Right lobe of liver (tissue), 6 donors: Measurements from ENCODE around the gene LDLRAD4. TPM values are rescaled to one million over a fixed set of nuclear protein-coding genes. Genes with fewer than 3 reads are reported as not detected.

Experiments used
- ATAC-seq, 4 donors: fragments of 200-7000 bp; cut with Tn5 transposase; one replicate each; pipeline ENCODE4 v1.9.1; 2020; ENCODE audit warnings: mild to moderate bottlenecking in 4 of 4, moderate library complexity in 4 of 4
- DNase-seq, 3 donors: peaks; one replicate each; pipeline ENCODE4 v3.0.0-alpha.2; 2020
- H3K27ac ChIP-seq, 3 donors: fragments of 200-600 bp; one replicate each; pipeline ENCODE4 v1.8.0; 2022
- H3K27me3 ChIP-seq, 2 donors: fragments of 200-600 bp; one replicate each; pipeline ENCODE4 v1.8.0; 2022
- H3K36me3 ChIP-seq, 4 donors: fragments of 200-600 bp; sonication (generic) in 1 of 4; one replicate each; pipeline versions ENCODE4 v1.5.1 to v1.8.0; 2017 to 2022; ENCODE audit warnings: control low read depth in 1 of 4
- H3K4me1 ChIP-seq, 4 donors: fragments of 200-600 bp; sonication (generic) in 1 of 4; one replicate each; pipeline versions ENCODE4 v1.5.1 to v1.8.0; 2017 to 2022; ENCODE audit warnings: control low read depth in 1 of 4
- H3K4me3 ChIP-seq, 3 donors: fragments of 200-600 bp; one replicate each; pipeline ENCODE4 v1.8.0; 2022
- H3K9me3 ChIP-seq, 4 donors: fragments of 200-600 bp; sonication (generic) in 1 of 4; one replicate each; pipeline versions ENCODE4 v1.5.1 to v1.8.0; 2017 to 2022; ENCODE audit warnings: control low read depth in 1 of 4
- POLR2A ChIP-seq: fragments of 450-650 bp; IDR thresholded peaks from one replicate; pipeline ENCODE4 v1.6.1; 2017; ENCODE audit warnings: antibody characterized with exemption, mild to moderate bottlenecking
- WGBS: methylation state at CpG from one replicate; pipeline ENCODE4 v1.1.6; 2018; ENCODE audit warnings: low coverage, low lambda C conversion rate; ENCODE audit not compliant: insufficient coverage; ENCODE audit errors: missing lambda C conversion rate; 5-methylcytosine and 5-hydroxymethylcytosine counted together
- intact Hi-C, 2 donors: fragments of 100-400 bp; cut with DNase I; formaldehyde crosslinking; loops; one replicate each; pipeline versions ENCODE4 v1.11.2 to v1.14.1; 2022
- total RNA-seq, 6 experiments: library from RNA; depleted of rRNA in 2 of 6; stranded (reverse); fragments of >200 nt in 2 of 6; fragmentation: NEBNext Ultra II Directional in 3 of 6; extraction: Animal tissue kit (Norgen Biotek cat#: 25700) in 3 of 6; gene quantifications; one replicate each; pipeline versions ENCODE4 v1.1.0 to v1.2.4, GENCODE V29; 2016 to 2023
- TF ChIP-seq, protein P1 (sequence below), 4 donors: fragments of 200-600 bp in 3 of 4; fragments of 450-650 bp in 1 of 4; IDR thresholded peaks; one replicate each; pipeline versions ENCODE4 v1.5.1 to v1.8.0; 2016 to 2022; ENCODE audit warnings: antibody characterized with exemption in 4 of 4, mild to moderate bottlenecking in 2 of 4
- donor health status: DM: no; HTN: yes; CAD: no.
- donor health status: DM: no; HTN: no; CAD: no.
- donor health status: DM: no; HTN: no; CAD: no.
- donor health status: DM: no; HTN: yes; CAD: no.
- donor health status: DM: no; HTN: yes; CAD: no.

The LDLRAD4 gene
- total RNA-seq, 6 experiments from 2014 or later, result 10.6 to 66.4 (median 18.7) TPM

DNA sequence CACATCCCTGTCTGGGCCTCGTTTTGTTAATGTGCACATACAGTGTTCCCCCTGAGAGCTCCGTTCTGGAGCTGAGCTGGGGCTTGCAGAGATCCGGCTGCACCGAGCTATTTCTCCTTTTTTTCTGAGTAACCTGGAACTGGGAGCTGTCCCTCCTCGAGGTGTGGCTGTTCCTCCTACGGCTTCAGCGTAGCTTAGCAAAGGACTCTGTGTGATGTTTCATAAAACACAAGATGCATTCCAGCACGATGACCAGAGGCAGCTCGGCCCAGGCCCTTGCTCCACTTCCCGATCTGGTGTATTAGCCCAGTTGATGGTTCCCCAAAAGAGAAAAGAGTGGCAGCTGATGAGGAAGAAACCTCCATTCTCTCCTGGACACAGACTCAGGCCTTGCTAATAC, 404.8 kb downstream of the LDLRAD4 start:
- ATAC-seq (peak in 3 of 4 donors; percentile 10 to 53 (median 43)), DNase-seq (no peak)
- Histone ChIP-seq H3K27ac (no peak overlapping the region), H3K36me3 (peaks cover 0 to 9% (median 1%) of the 10 kb centered on the region in 4 donors), H3K27me3 (no peaks in the 10 kb centered on the region), H3K4me3 (no peak overlapping the region), H3K9me3 (no peaks in the 10 kb centered on the region), H3K4me1 (no peaks in the 10 kb centered on the region)
- TF ChIP-seq POLR2A, result no peak
- TF ChIP-seq, protein P1, sequence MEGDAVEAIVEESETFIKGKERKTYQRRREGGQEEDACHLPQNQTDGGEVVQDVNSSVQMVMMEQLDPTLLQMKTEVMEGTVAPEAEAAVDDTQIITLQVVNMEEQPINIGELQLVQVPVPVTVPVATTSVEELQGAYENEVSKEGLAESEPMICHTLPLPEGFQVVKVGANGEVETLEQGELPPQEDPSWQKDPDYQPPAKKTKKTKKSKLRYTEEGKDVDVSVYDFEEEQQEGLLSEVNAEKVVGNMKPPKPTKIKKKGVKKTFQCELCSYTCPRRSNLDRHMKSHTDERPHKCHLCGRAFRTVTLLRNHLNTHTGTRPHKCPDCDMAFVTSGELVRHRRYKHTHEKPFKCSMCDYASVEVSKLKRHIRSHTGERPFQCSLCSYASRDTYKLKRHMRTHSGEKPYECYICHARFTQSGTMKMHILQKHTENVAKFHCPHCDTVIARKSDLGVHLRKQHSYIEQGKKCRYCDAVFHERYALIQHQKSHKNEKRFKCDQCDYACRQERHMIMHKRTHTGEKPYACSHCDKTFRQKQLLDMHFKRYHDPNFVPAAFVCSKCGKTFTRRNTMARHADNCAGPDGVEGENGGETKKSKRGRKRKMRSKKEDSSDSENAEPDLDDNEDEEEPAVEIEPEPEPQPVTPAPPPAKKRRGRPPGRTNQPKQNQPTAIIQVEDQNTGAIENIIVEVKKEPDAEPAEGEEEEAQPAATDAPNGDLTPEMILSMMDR (IDR thresholded peaks at IDR 0.05), result no peak
- WGBS, result 43% methylated on average over 3 of the region's 10 CpGs
- intact Hi-C loops, result no loop called here

DNA sequence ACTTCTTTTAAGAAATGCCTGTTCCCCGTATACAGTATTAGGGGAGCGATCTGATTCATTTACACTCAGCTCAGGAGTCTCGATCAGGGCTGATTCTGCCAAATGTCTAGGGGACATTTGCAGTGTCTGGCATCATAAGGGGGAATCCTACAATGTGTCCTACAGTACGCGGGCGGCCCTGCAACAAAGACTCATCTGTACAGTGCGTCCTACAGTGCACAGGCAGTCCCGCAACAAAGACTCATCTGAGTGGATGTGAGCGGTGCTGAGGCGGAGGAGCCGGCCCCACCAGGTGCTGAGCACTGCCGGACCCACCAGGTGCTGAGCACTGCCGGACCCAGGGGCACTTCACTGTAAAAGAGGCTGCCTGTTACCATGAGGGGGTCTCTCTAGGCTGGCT, 405.3 kb downstream of the LDLRAD4 start:
- DNase-seq (no peak), ATAC-seq (no peak)
- H3K27me3 ChIP-seq, result no peaks in the 10 kb centered on the region
- intact Hi-C loops, result no loop called here
- no peak overlapping the region for H3K4me3 ChIP-seq
- no peak for TF ChIP-seq POLR2A
- TF ChIP-seq, protein P1 (IDR thresholded peaks at IDR 0.05), result no peak
- no peaks in the 10 kb centered on the region for H3K9me3 ChIP-seq
- no peaks in the 10 kb centered on the region for H3K4me1 ChIP-seq
- H3K36me3 ChIP-seq, result peaks cover 0 to 9% (median 1%) of the 10 kb centered on the region in 4 donors
- no peak overlapping the region for H3K27ac ChIP-seq
- WGBS, result 97% methylated on average over 6 of the region's 13 CpGs

DNA sequence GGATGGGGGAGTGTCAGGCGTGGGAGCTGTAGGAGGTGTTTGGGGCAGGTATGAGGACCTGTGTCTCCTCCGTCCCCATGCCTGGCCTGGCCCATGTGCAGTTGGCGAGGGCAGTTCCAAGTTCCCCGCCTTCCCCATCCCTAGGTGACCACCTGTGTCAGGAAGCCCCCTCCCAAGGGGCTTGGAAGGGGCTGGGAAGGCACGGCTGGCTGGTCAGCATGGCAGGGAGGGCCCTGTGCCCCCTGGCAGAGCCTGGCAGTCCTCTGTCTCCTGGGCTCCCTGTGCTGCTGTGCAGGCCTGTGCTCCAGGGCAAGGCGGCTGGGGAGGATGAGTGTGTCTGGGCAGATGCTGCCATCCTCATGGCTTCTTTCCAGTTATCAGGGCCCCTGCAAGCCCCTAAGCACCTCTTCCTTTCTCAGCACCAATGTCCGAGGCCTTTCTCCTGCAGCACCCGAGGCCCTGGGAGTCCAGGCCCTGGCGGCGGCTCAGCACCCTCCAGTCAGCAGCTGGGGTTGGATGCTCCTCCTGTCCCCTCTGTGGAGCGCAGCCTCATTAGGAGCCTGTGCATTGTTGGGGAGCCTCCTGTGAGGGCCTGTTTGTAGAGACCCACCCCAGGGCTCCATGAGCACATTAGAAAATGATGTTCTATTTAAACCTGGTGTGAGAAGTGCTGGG, 406.1 kb downstream of the LDLRAD4 start:
- intact Hi-C loops, result no loop called here
- no peak for DNase-seq
- WGBS, result 100% methylated on average over 1 of the region's 11 CpGs

DNA sequence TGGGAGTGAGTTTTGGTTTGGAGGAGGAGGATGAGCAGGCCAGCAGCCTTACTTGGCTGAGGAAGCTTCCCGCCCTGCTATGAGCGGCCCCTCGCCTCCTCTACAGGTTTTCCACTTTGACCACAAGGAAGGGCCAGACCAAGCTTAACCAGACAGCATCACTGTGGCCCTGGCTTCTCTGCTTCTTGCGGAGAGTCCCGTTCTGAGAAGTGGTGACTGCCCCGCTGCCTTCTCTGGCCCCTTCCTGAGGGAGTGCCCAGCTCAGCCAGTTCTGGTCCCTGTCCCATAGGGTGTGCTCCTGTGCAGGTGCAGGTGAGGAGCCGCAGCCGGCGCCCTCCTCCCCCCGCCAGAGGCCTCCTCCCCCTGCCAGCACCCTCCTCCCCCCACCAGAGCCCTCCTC, 406.8 kb downstream of the LDLRAD4 start:
- no peak for TF ChIP-seq POLR2A
- no CpG with 5 or more reads among the region's 10 CpGs for WGBS
- ATAC-seq (no peak), DNase-seq (no peak)
- H3K9me3 ChIP-seq, result no peaks in the 10 kb centered on the region
- H3K4me3 ChIP-seq, result no peak overlapping the region
- H3K36me3 ChIP-seq, result peaks cover 0 to 9% (median 1%) of the 10 kb centered on the region in 4 donors
- H3K4me1 ChIP-seq, result no peaks in the 10 kb centered on the region
- intact Hi-C loops, result no loop called here
- no peaks in the 10 kb centered on the region for H3K27me3 ChIP-seq
- H3K27ac ChIP-seq, result no peak overlapping the region

More for the DNA sequence above, 406.1 kb downstream of the LDLRAD4 start:
- Histone ChIP-seq H3K27ac (no peak overlapping the region), H3K27me3 (no peaks in the 10 kb centered on the region), H3K9me3 (no peaks in the 10 kb centered on the region), H3K4me1 (no peaks in the 10 kb centered on the region), H3K4me3 (no peak overlapping the region), H3K36me3 (peaks cover 0 to 9% (median 1%) of the 10 kb centered on the region in 4 donors)
- TF ChIP-seq POLR2A, result no peak
- TF ChIP-seq, protein P1 (IDR thresholded peaks at IDR 0.05), result no peak
- ATAC-seq, result no peak

DNA sequence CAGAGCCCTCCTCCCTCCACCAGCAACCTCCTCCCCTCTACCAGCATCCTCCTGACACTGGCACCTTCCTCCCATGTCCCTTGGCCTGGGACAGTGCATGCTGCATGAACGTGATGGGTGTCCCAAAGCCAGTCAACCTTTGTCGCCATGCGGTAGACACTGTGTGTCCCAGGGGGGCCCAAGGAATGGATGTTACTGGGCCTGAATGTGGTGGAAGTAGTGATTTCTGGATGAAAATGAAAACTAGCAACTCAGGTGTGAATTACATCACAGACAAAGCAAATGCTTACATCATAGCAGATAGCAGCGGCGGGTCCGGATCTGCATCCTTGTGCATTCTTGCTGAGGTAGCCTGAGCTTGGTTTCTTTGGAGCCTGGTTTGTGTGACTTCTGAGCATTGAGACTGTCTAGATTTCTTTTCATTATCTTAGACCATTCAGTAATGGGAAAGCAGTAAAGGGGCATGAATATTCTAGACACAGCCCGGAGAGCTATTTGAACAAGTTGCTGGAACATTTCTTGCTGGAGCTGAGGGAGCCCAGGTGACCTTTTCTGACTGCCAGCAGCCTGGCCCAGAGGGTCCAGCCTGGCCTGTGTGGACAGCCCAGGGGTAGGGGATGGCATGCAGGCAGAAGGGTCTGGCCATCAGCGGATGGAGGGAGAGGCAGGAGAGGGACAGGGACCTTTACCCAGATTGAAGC, 407.4 kb downstream of the LDLRAD4 start:
- no peak for ATAC-seq
- Histone ChIP-seq H3K27me3 (no peaks in the 10 kb centered on the region), H3K36me3 (peaks cover 0 to 9% (median 1%) of the 10 kb centered on the region in 4 donors), H3K4me3 (no peak overlapping the region), H3K27ac (no peak overlapping the region), H3K9me3 (no peaks in the 10 kb centered on the region), H3K4me1 (no peaks in the 10 kb centered on the region)
- no peak for DNase-seq
- intact Hi-C loops, result no loop called here
- TF ChIP-seq, protein P1 (IDR thresholded peaks at IDR 0.05), result no peak
- TF ChIP-seq POLR2A, result no peak
- 93% methylated on average over 7 of the region's 8 CpGs for WGBS
